ENCODE data around the gene NEDD9.

Gene NEDD9

GRCh38 chr6:11232770-11233626 is 530 bp upstream of the NEDD9 start:
- DNase-seq: no peak

- no peak for DNase-seq
These were observed 790 bp downstream of the NEDD9 start for GRCh38 chr6:11231564-11232192.

GRCh38 chr6:11231108-11231463 is 1.4 kb downstream of the NEDD9 start:
- no peak for DNase-seq

DNA sequence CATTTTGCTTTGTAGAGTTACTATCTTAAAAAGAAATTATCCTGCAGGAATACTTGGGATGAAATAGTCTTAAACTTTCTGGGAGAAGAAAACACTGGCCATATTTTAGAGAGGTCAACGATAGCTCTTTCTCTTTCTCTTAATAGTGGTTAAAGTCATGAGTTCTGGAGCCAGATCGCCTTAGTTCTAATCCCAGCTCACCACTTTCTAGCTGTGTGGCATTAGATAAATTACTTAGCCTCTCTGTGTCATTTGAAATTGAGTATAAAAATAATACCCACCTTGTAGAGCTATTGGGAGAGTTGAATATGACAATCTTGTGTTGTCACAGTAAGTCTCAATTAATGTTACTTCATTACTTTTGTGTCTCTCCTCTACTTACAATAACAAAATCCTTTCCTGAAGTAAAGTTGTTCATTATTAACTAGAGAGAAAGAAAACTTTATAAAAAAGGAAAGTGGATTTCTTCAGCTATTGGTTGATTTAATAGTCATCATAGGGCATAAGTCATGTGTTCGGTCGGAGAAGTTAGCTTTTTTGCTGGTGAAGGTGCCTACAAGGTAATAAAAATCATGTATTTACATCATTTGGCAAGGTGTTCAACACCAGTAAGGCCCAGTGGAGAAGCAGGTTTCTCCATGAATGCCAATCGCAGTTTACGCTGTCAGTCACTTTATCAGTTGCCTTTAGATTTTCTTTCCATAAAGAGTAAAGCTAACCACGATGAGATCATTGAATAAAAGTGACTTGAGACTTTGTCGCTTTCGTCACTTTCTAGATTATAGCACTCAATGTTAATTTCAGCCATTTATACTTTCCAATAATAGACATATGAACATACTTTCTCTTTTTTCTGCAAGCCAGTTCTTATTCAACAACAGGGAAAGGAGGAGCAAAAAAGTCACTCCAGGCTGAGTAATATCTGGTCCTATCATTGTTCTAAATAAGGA is 2.0 kb downstream of the NEDD9 start:
- DNase-seq: no peak

DNA sequence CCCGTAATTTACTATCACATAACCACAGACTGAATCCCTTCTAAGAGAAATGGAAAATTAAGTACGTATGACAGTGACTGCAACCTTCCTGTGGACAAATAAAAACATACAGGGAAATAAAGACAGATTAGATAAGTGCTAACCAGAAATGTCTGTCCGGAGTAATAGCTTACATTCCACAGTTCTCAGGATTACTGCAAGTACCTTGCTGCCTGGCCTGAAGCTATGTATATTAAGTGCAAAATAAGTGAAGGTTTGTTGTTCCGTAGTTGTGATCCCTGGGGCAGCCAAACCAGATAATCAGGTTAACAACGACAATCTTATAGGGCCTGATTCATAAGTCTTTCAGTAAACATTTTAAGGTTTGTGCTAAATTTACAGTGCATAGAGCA is 2.8 kb downstream of the NEDD9 start:
- no peak for DNase-seq

DNA sequence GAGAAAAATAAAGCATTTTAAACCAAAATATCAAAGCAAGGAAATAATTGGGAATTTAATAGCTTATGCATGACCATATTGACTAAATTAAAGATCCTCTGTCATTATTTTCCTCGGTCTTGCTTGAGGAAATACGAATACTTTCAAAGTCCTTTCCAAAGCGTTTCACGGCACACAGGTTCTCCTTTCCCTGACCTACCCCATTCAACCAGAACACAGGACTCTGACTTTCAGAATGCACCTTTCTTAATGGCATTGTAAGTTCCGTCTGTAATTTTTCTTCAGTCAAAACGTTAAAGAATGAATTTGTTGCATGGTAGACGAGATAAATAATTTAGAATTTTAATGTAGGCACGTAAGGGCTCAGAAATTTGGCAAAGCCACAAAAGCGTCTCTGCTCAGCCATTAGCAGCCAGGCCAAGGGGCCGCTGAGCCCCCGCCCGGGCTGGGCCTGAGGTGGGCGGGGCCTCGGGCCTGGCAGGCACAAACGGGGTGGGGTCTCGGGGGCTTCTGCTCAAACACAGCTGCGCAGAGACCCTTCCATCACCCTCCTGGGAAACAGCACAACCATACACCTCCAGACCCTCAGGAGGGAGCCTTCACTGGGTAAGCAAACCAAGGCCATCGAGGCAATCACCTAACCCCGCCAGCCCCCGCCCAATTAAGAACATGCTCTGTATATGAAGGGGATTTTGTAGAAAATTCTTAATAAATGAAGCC is 3.4 kb downstream of the NEDD9 start:
- no peak for DNase-seq

- DNase-seq: no peak
These were observed 4.8 kb downstream of the NEDD9 start for GRCh38 chr6:11227698-11228097.

GRCh38 chr6:11226005-11226404 is 6.5 kb downstream of the NEDD9 start:
- DNase-seq: no peak

GRCh38 chr6:11224966-11225463 is 7.5 kb downstream of the NEDD9 start:
- DNase-seq: no peak

DNA sequence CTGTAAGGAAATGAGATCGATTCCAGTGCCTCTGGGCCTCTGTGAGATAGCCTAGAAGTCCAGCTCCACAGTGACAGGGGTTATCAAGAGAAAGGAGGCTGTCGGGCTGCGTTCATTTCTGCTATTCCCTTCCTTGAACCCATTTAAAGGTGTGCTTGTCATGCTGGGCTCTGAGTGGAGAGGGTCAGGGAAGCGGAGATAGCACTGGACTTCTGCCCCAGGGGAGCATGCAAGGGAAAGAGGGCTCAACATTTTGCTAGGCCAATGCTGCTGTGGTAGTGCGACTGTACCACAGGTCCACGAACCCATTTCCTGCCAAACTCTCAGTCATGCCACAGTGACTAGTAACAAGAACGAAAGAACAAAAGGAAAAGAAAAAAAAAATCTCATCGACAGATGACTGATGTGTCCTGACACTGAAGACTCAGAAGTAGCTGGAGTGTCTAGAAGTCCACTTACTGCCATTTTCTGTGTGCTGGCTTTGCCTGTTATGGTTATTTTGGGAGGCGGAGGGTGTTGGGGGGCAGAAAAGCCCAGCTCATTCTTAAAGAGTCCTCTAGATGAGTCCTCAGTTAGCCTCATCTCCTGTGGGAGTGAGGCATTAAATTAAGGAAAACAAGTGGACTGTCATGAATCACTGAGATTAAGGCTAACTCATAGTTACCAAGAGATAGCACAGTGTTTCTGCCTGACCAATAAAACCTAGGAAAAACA is 8.1 kb downstream of the NEDD9 start:
- peak; percentile 41 to 62 for DNase-seq

DNA sequence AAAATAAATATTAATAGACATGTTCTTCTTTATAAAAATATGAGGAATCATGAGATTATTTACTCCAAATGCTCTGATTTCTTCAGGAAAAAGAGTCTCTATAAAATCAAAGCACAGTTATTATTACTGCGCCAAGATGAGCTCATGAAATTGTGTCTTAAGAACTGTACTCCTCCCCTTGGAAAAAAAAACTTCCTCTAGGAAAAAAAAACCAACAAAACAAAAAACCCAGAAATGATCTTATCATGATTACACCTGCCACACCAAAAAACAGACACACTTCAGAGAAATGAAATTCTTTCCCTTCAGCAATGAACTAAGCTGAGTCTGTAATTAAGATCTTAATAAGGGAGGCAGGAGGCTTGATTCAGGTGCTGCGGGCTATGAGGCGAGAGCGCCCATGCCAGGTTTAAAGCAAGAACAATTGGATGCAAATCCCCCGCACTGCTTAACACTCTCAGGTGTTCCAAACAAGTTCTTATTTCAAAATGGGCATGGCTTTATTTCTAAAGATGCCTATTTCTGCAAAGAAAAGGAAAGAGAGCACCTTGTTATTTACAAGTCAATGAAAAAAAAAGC is 9.1 kb downstream of the NEDD9 start:
- DNase-seq: no peak

DNA sequence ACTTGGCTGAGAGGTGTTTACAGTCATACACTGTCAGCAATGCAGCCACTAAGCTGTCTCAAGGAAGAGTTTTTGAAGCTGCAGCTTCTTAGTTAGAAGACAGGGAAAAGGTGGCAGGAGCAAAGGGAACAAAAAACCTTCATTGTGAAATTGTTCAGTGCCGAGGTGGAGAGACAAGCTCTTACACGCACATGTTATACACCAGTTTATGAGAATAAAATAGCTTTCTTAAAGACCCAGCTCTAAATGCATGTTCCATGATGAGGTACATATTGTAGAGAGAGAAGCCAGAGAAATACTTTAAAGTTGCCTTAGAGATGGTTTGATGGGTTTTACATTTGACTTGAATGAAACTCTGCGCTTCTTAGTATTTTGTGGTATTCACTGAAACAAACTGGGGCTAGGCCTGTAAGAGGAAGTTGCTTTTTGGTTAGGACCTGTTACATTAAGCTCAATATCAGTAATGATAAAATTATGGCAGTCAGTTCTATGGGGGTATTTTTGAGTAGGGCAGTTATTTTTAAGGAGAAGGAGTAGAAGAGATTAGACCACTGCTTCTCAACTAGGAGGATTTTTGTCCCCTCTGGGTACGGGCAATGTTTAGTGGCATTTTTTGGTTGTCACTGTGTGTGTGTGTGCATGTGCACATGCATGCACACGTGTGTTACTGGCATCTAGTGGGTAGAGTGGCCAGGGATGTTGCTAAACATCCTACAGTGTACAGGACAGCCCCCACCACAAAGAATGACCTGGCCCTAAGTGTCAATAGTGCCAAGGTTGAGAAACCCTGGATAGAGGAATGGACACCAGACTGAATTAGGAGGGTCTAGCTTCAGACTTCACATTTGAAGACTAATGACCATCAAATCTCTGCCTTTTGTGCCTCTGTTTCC is 9.8 kb downstream of the NEDD9 start:
- no peak for DNase-seq

- no peak for DNase-seq
These were observed 10.7 kb downstream of the NEDD9 start for GRCh38 chr6:11221623-11222384.

- DNase-seq: no peak
These were observed 13.1 kb downstream of the NEDD9 start for GRCh38 chr6:11219400-11219834.

DNA sequence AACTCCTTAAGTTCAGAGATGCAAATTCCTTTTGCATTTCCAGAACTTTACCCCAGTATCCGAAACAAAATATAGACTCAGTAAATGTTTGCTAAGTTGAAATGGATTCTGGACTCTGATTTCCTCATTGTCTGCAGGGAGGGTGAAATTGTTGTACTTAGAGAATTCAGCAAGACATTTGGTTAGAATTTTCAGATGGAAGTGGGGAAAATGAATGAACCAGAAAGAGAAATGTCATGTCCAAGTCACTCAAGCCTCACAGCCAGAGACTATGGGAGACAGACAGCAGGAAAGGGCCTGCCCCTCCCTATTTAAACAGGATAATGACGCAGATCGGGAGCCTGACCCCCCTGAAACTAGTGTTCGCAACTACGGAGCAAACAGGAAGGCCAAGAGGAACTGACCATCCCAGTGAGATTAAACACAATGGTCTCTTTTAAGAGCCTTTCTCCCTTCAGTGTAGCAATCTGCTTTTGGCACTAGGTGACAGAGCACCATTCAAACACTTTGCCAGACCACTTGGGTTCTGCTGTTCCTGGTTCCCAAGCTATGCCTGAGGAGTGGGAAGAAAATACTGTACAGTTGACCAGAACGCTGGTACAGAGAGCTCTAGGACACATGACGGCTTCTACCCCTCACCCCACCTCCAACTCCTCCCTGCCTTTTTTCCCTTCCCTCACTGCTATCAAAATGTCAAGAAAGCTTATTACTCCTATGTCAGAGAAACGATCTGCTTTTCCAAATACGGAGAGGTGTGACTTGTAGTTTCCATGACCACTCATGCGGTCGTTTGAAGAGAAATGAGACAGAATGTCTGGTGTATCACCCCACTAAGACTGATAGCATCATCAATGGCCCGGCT is 13.7 kb downstream of the NEDD9 start:
- DNase-seq: peak in 1 of 2 donors; percentile 56

DNA sequence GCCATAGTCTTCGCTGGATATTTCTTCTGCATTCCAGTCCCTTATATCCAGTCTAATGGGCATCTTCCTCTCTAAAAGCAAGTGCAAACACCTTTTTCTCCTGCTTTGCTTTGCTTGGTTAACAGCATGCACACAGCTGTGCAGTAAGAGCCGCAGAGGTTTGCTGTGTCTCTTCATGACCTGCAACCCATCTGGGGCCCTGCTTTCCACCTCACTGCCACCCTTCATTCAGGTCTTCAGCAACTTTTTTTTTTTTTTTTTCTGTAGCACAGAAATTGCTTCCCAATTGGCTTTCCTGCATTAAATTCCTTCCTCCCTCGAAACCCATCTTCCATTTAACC is 14.4 kb downstream of the NEDD9 start:
- DNase-seq: no peak

- DNase-seq: no peak
These were observed 14.9 kb downstream of the NEDD9 start for GRCh38 chr6:11217360-11218101.

- DNase-seq: no peak
These were observed 16.7 kb downstream of the NEDD9 start for GRCh38 chr6:11215773-11216172.

Measured in CD4-positive, alpha-beta T cell treated with Interleukin-1 beta for 1 hour (primary cell).